Loucy (cell line): ENCODE data around the gene KRT16.

ENCODE experiments used
- H2AFZ ChIP-seq: fragments of 200-600 bp; sonication (generic); 2 replicates; pipeline ENCODE4 v1.6.0; 2016; ENCODE audit warnings: antibody characterized with exemption, mild to moderate bottlenecking, low read length, moderate library complexity
- H3F3A ChIP-seq: fragments of 200-600 bp; 2 replicates; pipeline ENCODE4 v1.6.0; 2016; ENCODE audit warnings: antibody characterized with exemption, low read depth, mild to moderate bottlenecking
- H3K27me3 ChIP-seq: fragments of 200-600 bp; sonication (generic); 2 replicates; pipeline ENCODE4 v1.6.1; 2014; ENCODE audit warnings: low read length, mild to moderate bottlenecking; ENCODE audit not compliant: insufficient read depth, poor library complexity, severe bottlenecking
- H3K36me3 ChIP-seq: fragments of 200-600 bp; sonication (generic); 2 replicates; pipeline ENCODE4 v1.6.1; 2016; ENCODE audit warnings: low read length; ENCODE audit not compliant: insufficient read depth
- H3K4me1 ChIP-seq: fragments of 200-600 bp; sonication (generic); 2 replicates; pipeline ENCODE4 v1.5.1; 2014; ENCODE audit warnings: low read length, mild to moderate bottlenecking; ENCODE audit not compliant: insufficient read depth, poor library complexity, severe bottlenecking
- H3K4me2 ChIP-seq: fragments of 200-600 bp; sonication (generic); 2 replicates; pipeline ENCODE4 v1.6.0; 2014; ENCODE audit warnings: antibody characterized with exemption, low read length, low read depth, mild to moderate bottlenecking; ENCODE audit not compliant: poor library complexity, severe bottlenecking
- H3K4me3 ChIP-seq: fragments of 200-600 bp; sonication (generic); 2 replicates; pipeline ENCODE4 v1.5.1; 2014; ENCODE audit warnings: low read length, mild to moderate bottlenecking, mixed read lengths; ENCODE audit not compliant: poor library complexity, severe bottlenecking
- H3K79me2 ChIP-seq: fragments of 200-600 bp; sonication (generic); 2 replicates; pipeline ENCODE4 v1.6.1; 2014; ENCODE audit warnings: low read length; ENCODE audit not compliant: insufficient read depth
- H3K9ac ChIP-seq: fragments of 200-600 bp; sonication (generic); 2 replicates; pipeline ENCODE4 v1.6.0; 2014; ENCODE audit warnings: mild to moderate bottlenecking, low read depth, low read length, moderate library complexity; ENCODE audit not compliant: poor library complexity, severe bottlenecking
- H3K9me2 ChIP-seq: fragments of 200-600 bp; sonication (generic); replicated peaks from 2 replicates; pipeline ENCODE4 v1.6.1; 2016; ENCODE audit warnings: low read depth, low read length, mixed read lengths
- H3K9me3 ChIP-seq: fragments of 200-600 bp; sonication (generic); 2 replicates; pipeline ENCODE4 v1.6.1; 2014; ENCODE audit warnings: mild to moderate bottlenecking, antibody characterized with exemption, low read length, low read depth; ENCODE audit not compliant: insufficient read depth
- H4K20me1 ChIP-seq: fragments of 200-600 bp; sonication (generic); 2 replicates; pipeline ENCODE4 v1.6.0; 2014; ENCODE audit warnings: antibody characterized with exemption, low read length, mild to moderate bottlenecking; ENCODE audit not compliant: insufficient read depth, poor library complexity, severe bottlenecking
- EZH2phosphoT487 ChIP-seq: fragments of 200-600 bp; IDR thresholded peaks from 2 replicates; pipeline ENCODE4 v1.6.1; 2018; ENCODE audit warnings: antibody characterized with exemption, mild to moderate bottlenecking, moderate library complexity, borderline replicate concordance
- TF ChIP-seq, protein P1 (sequence below): fragments of 200-600 bp; sonication (generic); conservative IDR thresholded peaks from 2 replicates; pipeline ENCODE4 v1.5.1; 2014; ENCODE audit warnings: mild to moderate bottlenecking, antibody characterized with exemption, low read length

The KRT16 gene

DNA sequence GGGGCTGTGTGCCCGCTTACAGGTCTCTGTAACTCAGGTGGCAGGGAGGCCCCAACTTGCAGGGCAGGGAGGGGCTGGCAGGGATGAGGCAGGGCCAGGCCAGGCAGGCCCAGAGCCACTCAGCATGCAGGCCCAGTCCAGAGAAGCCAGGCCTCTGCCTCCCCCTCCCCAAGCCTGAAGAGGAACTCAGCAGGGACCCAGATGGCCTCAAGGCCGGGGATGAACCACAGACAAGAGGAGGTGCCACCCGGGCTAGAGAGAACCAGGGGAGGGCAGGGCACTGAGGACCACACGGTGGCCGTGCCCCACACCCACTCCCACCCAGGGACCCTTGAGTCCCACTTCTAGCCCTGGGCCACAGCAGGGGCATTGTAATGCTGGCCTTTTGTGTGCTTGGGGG lies 46.3 kb upstream of the KRT16 start:
- H3K9ac ChIP-seq = no peak overlapping the region
- H3F3A ChIP-seq = no peaks in the 10 kb centered on the region
- no peak overlapping the region for H2AFZ ChIP-seq

GRCh38 chr17:41657936-41658335 lies 45.4 kb upstream of the KRT16 start:
- H3K4me2 ChIP-seq = no peak overlapping the region
- TF ChIP-seq, protein P1, sequence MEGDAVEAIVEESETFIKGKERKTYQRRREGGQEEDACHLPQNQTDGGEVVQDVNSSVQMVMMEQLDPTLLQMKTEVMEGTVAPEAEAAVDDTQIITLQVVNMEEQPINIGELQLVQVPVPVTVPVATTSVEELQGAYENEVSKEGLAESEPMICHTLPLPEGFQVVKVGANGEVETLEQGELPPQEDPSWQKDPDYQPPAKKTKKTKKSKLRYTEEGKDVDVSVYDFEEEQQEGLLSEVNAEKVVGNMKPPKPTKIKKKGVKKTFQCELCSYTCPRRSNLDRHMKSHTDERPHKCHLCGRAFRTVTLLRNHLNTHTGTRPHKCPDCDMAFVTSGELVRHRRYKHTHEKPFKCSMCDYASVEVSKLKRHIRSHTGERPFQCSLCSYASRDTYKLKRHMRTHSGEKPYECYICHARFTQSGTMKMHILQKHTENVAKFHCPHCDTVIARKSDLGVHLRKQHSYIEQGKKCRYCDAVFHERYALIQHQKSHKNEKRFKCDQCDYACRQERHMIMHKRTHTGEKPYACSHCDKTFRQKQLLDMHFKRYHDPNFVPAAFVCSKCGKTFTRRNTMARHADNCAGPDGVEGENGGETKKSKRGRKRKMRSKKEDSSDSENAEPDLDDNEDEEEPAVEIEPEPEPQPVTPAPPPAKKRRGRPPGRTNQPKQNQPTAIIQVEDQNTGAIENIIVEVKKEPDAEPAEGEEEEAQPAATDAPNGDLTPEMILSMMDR = no peak
- no peak for TF ChIP-seq EZH2phosphoT487
- H3K4me1 ChIP-seq = no peaks in the 10 kb centered on the region
- no peaks in the 10 kb centered on the region for H3K9me2 ChIP-seq
- no peaks in the 10 kb centered on the region for H3K79me2 ChIP-seq
- H2AFZ ChIP-seq = no peak overlapping the region
- no peaks in the 10 kb centered on the region for H3F3A ChIP-seq
- no peaks in the 10 kb centered on the region for H3K36me3 ChIP-seq
- no peaks in the 10 kb centered on the region for H3K9me3 ChIP-seq
- H4K20me1 ChIP-seq = no peaks in the 10 kb centered on the region
- H3K9ac ChIP-seq = no peak overlapping the region
- no peak overlapping the region for H3K4me3 ChIP-seq
- no peaks in the 10 kb centered on the region for H3K27me3 ChIP-seq

More for the DNA sequence above, 46.3 kb upstream of the KRT16 start:
- H3K79me2 ChIP-seq = no peaks in the 10 kb centered on the region
- no peak overlapping the region for H3K4me3 ChIP-seq
- no peaks in the 10 kb centered on the region for H3K9me3 ChIP-seq
- no peaks in the 10 kb centered on the region for H3K27me3 ChIP-seq
- H3K4me1 ChIP-seq = no peaks in the 10 kb centered on the region
- no peaks in the 10 kb centered on the region for H3K36me3 ChIP-seq
- H4K20me1 ChIP-seq = no peaks in the 10 kb centered on the region
- no peaks in the 10 kb centered on the region for H3K9me2 ChIP-seq
- TF ChIP-seq, protein P1 = no peak
- TF ChIP-seq EZH2phosphoT487 = no peak
- no peak overlapping the region for H3K4me2 ChIP-seq

DNA sequence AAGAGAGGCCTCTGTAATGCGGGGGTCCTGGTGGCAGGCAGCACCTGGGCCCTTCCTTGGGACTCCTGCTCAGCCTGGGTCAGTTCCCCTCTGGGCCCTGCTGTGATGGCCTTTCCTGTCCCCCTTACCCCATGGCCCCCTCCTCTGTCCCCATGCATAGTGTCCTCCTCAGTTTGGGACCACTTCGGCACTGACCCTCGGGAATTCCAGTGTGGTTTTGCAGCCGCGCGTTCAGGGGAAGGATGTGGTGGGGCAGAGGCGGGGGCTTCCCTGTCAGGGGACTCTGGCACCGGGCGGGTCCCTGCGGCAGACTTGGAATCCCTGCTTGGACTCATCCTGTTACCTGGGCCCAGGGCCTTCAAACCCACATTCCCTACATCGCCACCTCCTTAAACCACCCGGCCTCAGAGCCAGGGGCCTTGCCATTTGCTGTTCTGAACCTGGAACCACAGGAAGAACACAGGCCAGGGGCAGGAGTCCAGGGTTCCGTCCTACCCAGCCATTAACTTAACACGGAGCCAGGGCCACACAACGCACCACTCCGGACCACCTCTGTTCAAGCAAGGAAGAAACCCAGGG lies 44.7 kb upstream of the KRT16 start:
- no peak overlapping the region for H3K4me2 ChIP-seq
- H3K79me2 ChIP-seq = no peaks in the 10 kb centered on the region
- H3K9ac ChIP-seq = no peak overlapping the region
- no peaks in the 10 kb centered on the region for H4K20me1 ChIP-seq
- no peaks in the 10 kb centered on the region for H3K4me1 ChIP-seq
- H3K4me3 ChIP-seq = no peak overlapping the region
- no peaks in the 10 kb centered on the region for H3F3A ChIP-seq
- no peaks in the 10 kb centered on the region for H3K36me3 ChIP-seq
- no peaks in the 10 kb centered on the region for H3K27me3 ChIP-seq
- H3K9me3 ChIP-seq = no peaks in the 10 kb centered on the region
- H3K9me2 ChIP-seq = no peaks in the 10 kb centered on the region
- TF ChIP-seq EZH2phosphoT487 = no peak
- TF ChIP-seq, protein P1 = no peak
- H2AFZ ChIP-seq = no peak overlapping the region
